Putamen (tissue), 1 donor: ENCODE data around the gene AUTS2.

Experiments
- DNase-seq: peaks from one replicate; pipeline ENCODE4 v3.0.0-alpha.2; 2016; ENCODE audit warnings: low spot score

The AUTS2 gene

GRCh38 chr7:70188901-70189650 lies 590.8 kb downstream of the AUTS2 start:
- no peak for DNase-seq

DNA sequence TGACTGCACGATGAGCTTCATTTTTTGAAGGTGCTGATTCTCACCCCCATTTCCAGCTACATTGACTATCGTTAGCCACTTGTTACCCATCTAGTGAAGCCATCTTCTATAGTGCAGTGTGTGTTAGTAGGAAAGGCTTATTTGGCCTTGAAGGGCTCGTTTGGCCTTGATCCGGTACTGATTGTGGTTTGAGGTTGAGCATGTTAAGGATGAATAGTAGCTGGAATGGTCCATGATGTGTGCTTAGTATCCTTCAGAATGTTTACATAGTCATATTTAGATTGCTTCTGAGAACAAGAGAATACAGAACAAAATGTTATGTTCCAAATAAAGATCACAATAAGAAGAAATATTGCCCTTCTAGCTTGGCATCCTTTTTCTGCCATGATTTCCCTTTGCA lies 591.5 kb downstream of the AUTS2 start:
- DNase-seq, result no peak

DNA sequence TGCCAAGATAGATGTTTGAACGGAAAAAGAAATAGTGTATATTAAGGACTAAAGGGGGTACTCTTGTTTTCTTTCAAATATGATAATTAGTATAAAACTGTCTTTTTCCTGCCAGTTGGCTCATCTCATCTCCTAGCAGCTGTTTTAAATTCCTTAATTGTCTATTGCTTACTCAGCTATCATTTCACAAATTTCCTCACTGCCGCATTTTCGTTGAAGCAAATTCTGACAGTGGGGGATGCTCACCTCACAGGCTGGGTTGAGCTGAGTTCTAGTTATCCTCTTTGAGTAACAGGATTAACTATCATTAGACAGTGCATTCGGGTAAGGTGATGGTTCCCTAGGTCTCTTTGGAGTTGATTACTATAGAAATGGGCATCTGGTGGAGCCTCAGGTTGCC lies 592.0 kb downstream of the AUTS2 start:
- DNase-seq, result no peak

- DNase-seq, result no peak
Measured at GRCh38 chr7:70193514-70193913, 595.2 kb downstream of the AUTS2 start.

DNA sequence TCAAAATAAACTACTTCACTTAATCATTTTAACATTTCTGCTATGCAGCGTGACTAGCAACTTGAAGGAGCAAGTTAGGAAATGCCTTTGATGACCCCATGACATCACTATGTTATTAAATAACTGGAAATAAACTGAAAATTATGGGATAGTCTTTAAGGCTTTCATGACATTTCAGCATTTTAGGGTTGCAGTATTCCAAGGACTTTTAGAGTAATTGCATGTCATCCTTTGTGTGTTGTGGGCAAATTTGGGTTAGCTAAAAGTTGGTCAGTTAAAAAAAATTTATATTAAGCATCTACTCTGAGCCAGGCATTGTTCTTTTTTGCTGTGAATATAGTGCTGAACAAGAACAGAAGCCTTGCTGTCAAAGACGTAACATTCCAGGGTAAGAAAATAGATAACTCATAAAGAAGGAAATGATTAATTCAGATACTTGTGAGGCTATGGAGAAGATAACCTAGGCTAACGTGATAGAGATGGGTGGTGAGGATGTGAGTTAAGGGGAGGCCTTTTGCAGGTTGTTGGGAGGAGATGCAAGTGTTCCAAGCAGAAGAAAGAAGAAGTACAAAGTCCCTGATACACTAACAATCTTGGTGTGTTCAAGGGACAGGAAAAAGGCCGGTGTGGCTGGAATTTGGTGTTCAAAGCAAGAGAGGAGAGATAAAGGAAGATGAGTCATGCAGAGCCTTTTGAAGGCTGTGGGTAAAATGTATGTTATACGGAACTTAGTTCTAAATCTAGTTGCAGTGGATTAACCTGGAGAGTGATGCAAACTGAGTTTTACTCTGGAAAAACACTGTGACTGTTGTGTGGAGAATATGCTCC lies 610.2 kb downstream of the AUTS2 start:
- DNase-seq, result no peak

GRCh38 chr7:70210200-70210935 lies 612.1 kb downstream of the AUTS2 start:
- no peak for DNase-seq

- DNase-seq, result no peak
Measured at GRCh38 chr7:70210936-70211310, 612.6 kb downstream of the AUTS2 start.

DNA sequence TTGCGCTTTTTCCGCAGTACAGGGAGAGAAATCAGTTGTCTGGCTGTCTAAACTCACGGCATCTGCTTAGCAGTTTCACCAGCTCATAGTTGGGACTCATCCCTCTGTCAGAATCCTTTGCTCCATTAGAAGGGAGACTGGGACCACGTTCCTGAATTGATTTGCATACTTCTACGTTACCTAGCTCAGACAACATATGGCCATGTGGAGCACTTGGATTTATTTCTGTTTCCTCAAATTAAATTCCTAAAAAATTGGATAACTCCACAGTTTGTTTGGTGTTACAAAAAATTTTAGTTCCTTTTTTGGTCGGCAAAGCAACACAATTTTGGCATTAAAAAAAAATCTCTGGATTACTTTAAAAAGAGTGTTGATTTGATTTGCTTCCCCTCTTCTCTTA lies 614.0 kb downstream of the AUTS2 start:
- DNase-seq, result no peak

- no peak for DNase-seq
Measured at GRCh38 chr7:70214071-70214470, 615.8 kb downstream of the AUTS2 start.

DNA sequence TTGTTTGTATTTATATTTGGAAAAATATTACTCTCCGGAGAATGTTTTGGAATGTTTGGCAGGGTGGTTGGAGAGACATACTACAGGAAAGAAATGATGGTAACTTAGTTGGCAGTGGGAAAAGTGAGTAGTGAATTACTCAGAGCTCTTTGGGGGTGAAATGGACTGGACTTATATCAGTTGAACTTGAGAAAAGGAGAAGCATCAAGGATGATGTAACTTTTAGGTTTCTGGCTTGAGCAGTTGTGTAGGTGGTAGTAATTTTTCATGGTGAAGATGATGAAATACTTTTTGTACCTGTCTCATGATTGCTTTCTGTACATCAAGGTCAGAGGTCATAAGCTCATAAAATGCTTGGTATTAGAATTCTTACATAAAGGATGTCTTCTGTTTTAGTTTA lies 617.2 kb downstream of the AUTS2 start:
- DNase-seq, result no peak

DNA sequence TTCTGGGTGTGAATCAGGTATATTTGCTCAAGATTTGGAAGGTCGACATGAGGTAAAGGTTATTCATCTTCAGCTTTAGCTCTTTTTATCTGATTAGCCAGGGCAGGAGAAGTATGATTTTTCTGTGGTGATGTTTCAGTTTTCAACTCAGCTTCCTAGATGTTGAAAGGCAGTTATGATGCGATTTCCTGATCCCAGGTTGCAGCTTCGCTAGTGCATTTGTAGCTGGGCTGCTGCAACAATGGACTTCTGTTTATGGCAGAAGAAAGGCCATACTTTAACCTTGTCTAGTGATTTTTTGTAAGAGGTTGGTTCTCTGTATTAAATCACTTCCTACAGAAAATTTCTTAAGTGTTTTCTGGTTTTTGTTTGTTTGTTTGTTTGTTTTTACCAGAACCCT lies 619.3 kb downstream of the AUTS2 start:
- DNase-seq, result no peak

- no peak for DNase-seq
Measured at GRCh38 chr7:70218006-70218405, 619.7 kb downstream of the AUTS2 start.

- DNase-seq, result no peak
Measured at GRCh38 chr7:70219061-70219460, 620.8 kb downstream of the AUTS2 start.

GRCh38 chr7:70229242-70229641 lies 631.0 kb downstream of the AUTS2 start:
- no peak for DNase-seq

GRCh38 chr7:70230761-70231160 lies 632.5 kb downstream of the AUTS2 start:
- DNase-seq, result peak; percentile 70

- no peak for DNase-seq
Measured at GRCh38 chr7:70233776-70234175, 635.5 kb downstream of the AUTS2 start.

GRCh38 chr7:70237256-70237655 lies 639.0 kb downstream of the AUTS2 start:
- no peak for DNase-seq

- peak; percentile 16 for DNase-seq
Measured at GRCh38 chr7:70237831-70238575, 639.7 kb downstream of the AUTS2 start.

GRCh38 chr7:70239918-70240317 lies 641.6 kb downstream of the AUTS2 start:
- no peak for DNase-seq

DNA sequence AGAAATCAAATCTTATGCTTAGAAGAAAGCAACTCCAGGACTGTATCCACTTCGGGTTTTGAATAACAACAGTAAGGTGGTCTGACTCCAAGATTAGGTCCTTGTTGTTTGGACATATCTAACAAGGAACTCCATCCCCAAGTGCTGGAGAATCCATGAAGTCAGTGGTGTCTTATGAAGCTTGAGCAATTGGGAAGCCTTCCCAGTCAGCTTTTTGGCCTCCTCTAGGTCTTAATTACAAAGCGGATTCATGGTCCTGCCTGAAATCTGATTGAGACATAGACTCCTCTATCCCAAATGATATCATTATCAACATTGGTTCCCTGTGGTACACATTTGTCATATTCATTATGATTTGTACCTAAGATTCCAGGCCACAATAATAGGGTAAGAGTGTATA lies 642.6 kb downstream of the AUTS2 start:
- DNase-seq, result no peak

GRCh38 chr7:70241536-70242175 lies 643.4 kb downstream of the AUTS2 start:
- DNase-seq, result no peak

- no peak for DNase-seq
Measured at GRCh38 chr7:70242826-70243225, 644.6 kb downstream of the AUTS2 start.
